ENCODE results near the gene DIO2. TPM values are rescaled to one million over a fixed set of nuclear protein-coding genes. Genes with fewer than 3 reads are reported as not detected.

The DIO2 gene
- polyA plus RNA-seq, 1 of the 3 experiments (the other 2 are of a cell fraction) = 1.1 TPM

- H3K27me3 ChIP-seq (ENCODE audit: insufficient read depth) = no peaks in the 10 kb centered on the region
- WGBS (ENCODE audit: low lambda C conversion rate) = 41% methylated on average over 4 of the region's 4 CpGs
- no peak overlapping the region for H2AFZ ChIP-seq (ENCODE audit: low read depth)
- no peak overlapping the region for H3K27ac ChIP-seq (ENCODE audit: low read depth in 2 of 2, low read length in 1 of 2)
- peaks cover 0 to 3% of the 10 kb centered on the region in 2 experiments; a peak in 2 of 4 replicates for H3K4me1 ChIP-seq (ENCODE audit: control insufficient read depth in 1 of 2, insufficient read depth in 2 of 2, low read depth in 1 of 2, low read length in 1 of 2)
- POLR2A ChIA-PET = no interaction called here
- no peak overlapping the region for H3K4me2 ChIP-seq
- CTCF ChIA-PET = interaction anchor here (0.6 to 2.4 kb wide), 18 partner anchors 9 to 1280 kb away, joined by 3 to 15 read pairs (median 3); no protein-coding TSS in a partner anchor
- H3K9me3 ChIP-seq = no peaks in the 10 kb centered on the region
- H3K36me3 ChIP-seq (replicated peaks in 1 of 2; ENCODE audit: control insufficient read depth in 1 of 2, insufficient read depth in 2 of 2, low read length in 1 of 2) = no peaks in the 10 kb centered on the region
- DNase-seq = peak; percentile 25
- TF ChIP-seq RAD21 (IDR thresholded peaks at IDR 0.05; ENCODE audit: low read length) (peak; percentile 75), TAF1 (IDR thresholded peaks at IDR 0.05; ENCODE audit: borderline replicate concordance, low read depth, low read length) (no peak), SMC3 (IDR thresholded peaks at IDR 0.05; ENCODE audit: low read depth, low read length) (peak; percentile 71)
- TF ChIP-seq, protein P1, sequence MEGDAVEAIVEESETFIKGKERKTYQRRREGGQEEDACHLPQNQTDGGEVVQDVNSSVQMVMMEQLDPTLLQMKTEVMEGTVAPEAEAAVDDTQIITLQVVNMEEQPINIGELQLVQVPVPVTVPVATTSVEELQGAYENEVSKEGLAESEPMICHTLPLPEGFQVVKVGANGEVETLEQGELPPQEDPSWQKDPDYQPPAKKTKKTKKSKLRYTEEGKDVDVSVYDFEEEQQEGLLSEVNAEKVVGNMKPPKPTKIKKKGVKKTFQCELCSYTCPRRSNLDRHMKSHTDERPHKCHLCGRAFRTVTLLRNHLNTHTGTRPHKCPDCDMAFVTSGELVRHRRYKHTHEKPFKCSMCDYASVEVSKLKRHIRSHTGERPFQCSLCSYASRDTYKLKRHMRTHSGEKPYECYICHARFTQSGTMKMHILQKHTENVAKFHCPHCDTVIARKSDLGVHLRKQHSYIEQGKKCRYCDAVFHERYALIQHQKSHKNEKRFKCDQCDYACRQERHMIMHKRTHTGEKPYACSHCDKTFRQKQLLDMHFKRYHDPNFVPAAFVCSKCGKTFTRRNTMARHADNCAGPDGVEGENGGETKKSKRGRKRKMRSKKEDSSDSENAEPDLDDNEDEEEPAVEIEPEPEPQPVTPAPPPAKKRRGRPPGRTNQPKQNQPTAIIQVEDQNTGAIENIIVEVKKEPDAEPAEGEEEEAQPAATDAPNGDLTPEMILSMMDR (IDR thresholded peaks at IDR 0.05) = peak; percentile 64
- H3K9ac ChIP-seq = no peak overlapping the region
- no peaks in the 10 kb centered on the region for H4K20me1 ChIP-seq (ENCODE audit: insufficient read depth)
- no peaks in the 10 kb centered on the region for H3F3A ChIP-seq (replicated peaks; ENCODE audit: insufficient read depth)
- no peaks in the 10 kb centered on the region for H3K79me2 ChIP-seq (ENCODE audit: insufficient read depth)
- H3K4me3 ChIP-seq (ENCODE audit: low read depth in 2 of 2, low read length in 1 of 2) = no peak overlapping the region
- H3K9me2 ChIP-seq = no peaks in the 10 kb centered on the region
Measured at GRCh38 chr14:80213602-80214001, 2.3 kb upstream of the DIO2 start.

DNA sequence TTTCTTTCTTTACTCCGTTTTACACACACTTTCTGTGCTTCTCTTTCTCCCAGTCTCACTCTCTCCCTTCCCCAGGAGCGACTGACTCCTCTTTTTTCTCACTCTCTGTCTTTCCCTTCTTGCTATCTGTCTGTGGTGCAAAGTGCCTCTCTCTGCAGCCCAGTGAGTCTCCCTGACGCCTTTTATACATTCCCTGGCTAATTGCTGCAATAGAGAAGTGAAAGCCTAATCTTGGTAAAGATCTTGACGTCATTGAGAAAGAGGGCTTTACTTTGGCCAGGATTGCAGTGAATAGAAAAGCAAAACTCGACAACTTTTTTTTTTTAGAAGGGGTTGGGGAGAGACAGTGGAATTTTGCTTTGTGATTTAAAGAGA, 706 bp upstream of the DIO2 start:
- TF ChIP-seq SMC3 (IDR thresholded peaks at IDR 0.05; ENCODE audit: low read depth, low read length) = no peak
- TF ChIP-seq, protein P2, sequence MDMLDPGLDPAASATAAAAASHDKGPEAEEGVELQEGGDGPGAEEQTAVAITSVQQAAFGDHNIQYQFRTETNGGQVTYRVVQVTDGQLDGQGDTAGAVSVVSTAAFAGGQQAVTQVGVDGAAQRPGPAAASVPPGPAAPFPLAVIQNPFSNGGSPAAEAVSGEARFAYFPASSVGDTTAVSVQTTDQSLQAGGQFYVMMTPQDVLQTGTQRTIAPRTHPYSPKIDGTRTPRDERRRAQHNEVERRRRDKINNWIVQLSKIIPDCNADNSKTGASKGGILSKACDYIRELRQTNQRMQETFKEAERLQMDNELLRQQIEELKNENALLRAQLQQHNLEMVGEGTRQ (IDR thresholded peaks at IDR 0.05; ENCODE audit: borderline replicate concordance, low read depth, low read length) = no peak
- TF ChIP-seq CHD2 (IDR thresholded peaks at IDR 0.05; ENCODE audit: low read length, partially characterized antibody) = no peak
- no peak for TF ChIP-seq JUND (IDR thresholded peaks at IDR 0.05)
- TF ChIP-seq RXRA (IDR thresholded peaks at IDR 0.05; ENCODE audit: borderline replicate concordance, low read depth) = no peak
- TF ChIP-seq FOSL2 (IDR thresholded peaks at IDR 0.05; ENCODE audit: borderline replicate concordance, low read depth) = no peak
- TF ChIP-seq EP300 (IDR thresholded peaks at IDR 0.05; ENCODE audit: borderline replicate concordance in 1 of 2, low read depth in 1 of 2, low read length in 1 of 2) = no peak
- TF ChIP-seq GATA2 (CRISPR knock-in tag; IDR thresholded peaks at IDR 0.05) = no peak
- TF ChIP-seq ELF1 (IDR thresholded peaks at IDR 0.05) = no peak
- no peak for TF ChIP-seq NRF1 (IDR thresholded peaks at IDR 0.05; ENCODE audit: low read depth, low read length)
- TF ChIP-seq MEF2A (IDR thresholded peaks at IDR 0.05; ENCODE audit: borderline replicate concordance, low read depth) = no peak
- TF ChIP-seq MAX (IDR thresholded peaks at IDR 0.05; ENCODE audit: low read depth) = no peak
- no peak for TF ChIP-seq POLR2AphosphoS5 (IDR thresholded peaks at IDR 0.05; ENCODE audit: low read depth, low read length)
- TF ChIP-seq SIN3A (IDR thresholded peaks at IDR 0.05; ENCODE audit: borderline replicate concordance, low read depth, low read length) = no peak
- TF ChIP-seq, protein P3, sequence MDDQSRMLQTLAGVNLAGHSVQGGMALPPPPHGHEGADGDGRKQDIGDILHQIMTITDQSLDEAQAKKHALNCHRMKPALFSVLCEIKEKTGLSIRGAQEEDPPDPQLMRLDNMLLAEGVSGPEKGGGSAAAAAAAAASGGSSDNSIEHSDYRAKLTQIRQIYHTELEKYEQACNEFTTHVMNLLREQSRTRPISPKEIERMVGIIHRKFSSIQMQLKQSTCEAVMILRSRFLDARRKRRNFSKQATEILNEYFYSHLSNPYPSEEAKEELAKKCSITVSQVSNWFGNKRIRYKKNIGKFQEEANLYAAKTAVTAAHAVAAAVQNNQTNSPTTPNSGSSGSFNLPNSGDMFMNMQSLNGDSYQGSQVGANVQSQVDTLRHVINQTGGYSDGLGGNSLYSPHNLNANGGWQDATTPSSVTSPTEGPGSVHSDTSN (IDR thresholded peaks at IDR 0.05) = no peak
- no peak for TF ChIP-seq TCF12 (IDR thresholded peaks at IDR 0.05)
- no peak for TF ChIP-seq MXI1 (IDR thresholded peaks at IDR 0.05; ENCODE audit: low read depth, low read length)
- no peaks in the 10 kb centered on the region for H3F3A ChIP-seq (replicated peaks; ENCODE audit: insufficient read depth)
- no peaks in the 10 kb centered on the region for H3K9me3 ChIP-seq
- H2AFZ ChIP-seq (ENCODE audit: low read depth) = peak overlapping the region; percentile 76
- H3K79me2 ChIP-seq (ENCODE audit: insufficient read depth) = no peaks in the 10 kb centered on the region
- CTCF ChIA-PET = no interaction called here
- H3K4me1 ChIP-seq (ENCODE audit: control insufficient read depth in 1 of 2, insufficient read depth in 2 of 2, low read depth in 1 of 2, low read length in 1 of 2) = peaks cover 0 to 3% of the 10 kb centered on the region in 2 experiments; a peak in 2 of 4 replicates
- no peaks in the 10 kb centered on the region for H3K27me3 ChIP-seq (ENCODE audit: insufficient read depth)
- no peaks in the 10 kb centered on the region for H3K36me3 ChIP-seq (replicated peaks in 1 of 2; ENCODE audit: control insufficient read depth in 1 of 2, insufficient read depth in 2 of 2, low read length in 1 of 2)
- H3K9ac ChIP-seq = peak overlapping the region; percentile 50; the same call in 1 of the 2 replicates
- POLR2A ChIA-PET = no interaction called here
- DNase-seq = no peak
- H4K20me1 ChIP-seq (ENCODE audit: insufficient read depth) = no peaks in the 10 kb centered on the region
- peak overlapping the region; percentile 68 for H3K4me2 ChIP-seq
- 2% methylated on average over 5 of the region's 5 CpGs for WGBS (ENCODE audit: low lambda C conversion rate)
- peak overlapping the region in 1 of 2 experiments; percentile 8; a peak in 1 of 4 replicates for H3K27ac ChIP-seq (ENCODE audit: low read depth in 2 of 2, low read length in 1 of 2)
- peak overlapping the region; percentile 50 to 52 for H3K4me3 ChIP-seq (ENCODE audit: low read depth in 2 of 2, low read length in 1 of 2)
- H3K9me2 ChIP-seq = no peaks in the 10 kb centered on the region

Data from SK-N-SH (cell line).